Breast epithelium (tissue), 3 donors: ENCODE data around the gene MTMR2.

Source experiments
- CTCF ChIP-seq, 3 donors: fragments of 450-650 bp; IDR thresholded peaks; one replicate each; pipeline ENCODE4 v1.5.1; 2016 to 2017; ENCODE audit warnings: antibody characterized with exemption in 3 of 3, mild to moderate bottlenecking in 3 of 3, moderate library complexity in 3 of 3
- POLR2A ChIP-seq: fragments of 450-650 bp; IDR thresholded peaks from one replicate; pipeline ENCODE4 v1.6.1; 2016; ENCODE audit warnings: antibody characterized with exemption, mild to moderate bottlenecking, moderate library complexity
- POLR2AphosphoS5 ChIP-seq, 3 donors: sonication (generic); formaldehyde crosslinking; IDR thresholded peaks; one replicate each; pipeline ENCODE4 v1.6.1; 2017; ENCODE audit warnings: antibody characterized with exemption in 3 of 3

GRCh38 chr11:95845167-95845566 is 78.7 kb downstream of the MTMR2 start:
- no peak for TF ChIP-seq POLR2A
- TF ChIP-seq CTCF (IDR thresholded peaks at IDR 0.05) = no peak
- no peak for TF ChIP-seq POLR2AphosphoS5 (IDR thresholded peaks at IDR 0.05)
